Left kidney (tissue), 2 donors: ENCODE results near the gene DOK3. TPM values are rescaled to one million over a fixed set of nuclear protein-coding genes. Genes with fewer than 3 reads are reported as not detected.
A peak's percentile ranks its signal among the peaks of the same experiment; 100 is the strongest.
"Not testable (repeated sequence)": the region's sequence is repeated elsewhere in the genome, so short reads cannot be mapped to it uniquely, and the experiment has no call there.

Experiments
- DNase-seq: peaks from one replicate; pipeline ENCODE4 v3.0.0-alpha.2; 2013
- polyA plus RNA-seq: library from polyadenylated mRNA; unstranded; fragments of 120-200 nt; gene quantifications from one replicate; pipeline ENCODE4 v1.2.1, GENCODE V29; 2013; ENCODE audit not compliant: insufficient read length

The DOK3 gene
- polyA plus RNA-seq, 1 donor: 5.3 TPM

DNA sequence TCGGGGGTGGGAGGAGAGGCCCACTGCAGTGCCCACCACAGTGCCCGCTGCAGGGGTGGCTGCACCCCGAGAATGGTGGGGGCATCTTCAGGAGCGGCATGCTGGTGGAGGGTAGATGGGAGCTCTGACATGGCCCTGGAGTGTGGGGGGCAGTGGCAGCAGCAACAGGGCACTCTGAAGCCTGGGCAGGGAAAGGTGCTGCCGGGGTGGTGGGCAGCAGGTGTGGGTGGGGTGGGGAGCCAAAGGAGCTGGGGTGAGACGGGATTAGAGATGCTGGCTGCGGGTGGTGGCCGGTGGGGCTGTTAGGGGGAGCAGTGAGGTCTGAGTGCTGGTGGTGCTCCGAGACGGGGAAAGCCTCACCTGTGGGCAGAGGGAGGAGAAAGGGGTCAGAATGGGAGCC lies 26.8 kb upstream of the DOK3 start:
- no peak for DNase-seq

DNA sequence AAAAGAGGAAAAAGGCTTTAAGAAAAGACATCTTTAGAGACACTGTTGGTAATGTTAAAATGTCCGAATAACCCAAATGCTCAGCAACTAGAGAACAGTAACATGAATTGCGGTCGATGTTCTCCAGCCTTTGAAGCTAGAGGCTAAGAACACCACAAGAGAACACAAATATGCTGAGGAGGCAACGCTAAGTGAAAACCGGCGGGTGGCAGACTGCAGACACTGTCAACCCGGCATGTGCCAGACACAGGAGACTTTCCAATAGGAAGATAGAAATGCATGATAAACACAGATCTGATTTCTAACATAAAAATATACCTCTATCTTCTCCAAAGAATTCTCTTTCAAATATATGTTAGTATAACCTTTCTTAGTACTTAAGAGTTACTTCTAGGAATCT lies 25.5 kb upstream of the DOK3 start:
- no peak for DNase-seq

DNA sequence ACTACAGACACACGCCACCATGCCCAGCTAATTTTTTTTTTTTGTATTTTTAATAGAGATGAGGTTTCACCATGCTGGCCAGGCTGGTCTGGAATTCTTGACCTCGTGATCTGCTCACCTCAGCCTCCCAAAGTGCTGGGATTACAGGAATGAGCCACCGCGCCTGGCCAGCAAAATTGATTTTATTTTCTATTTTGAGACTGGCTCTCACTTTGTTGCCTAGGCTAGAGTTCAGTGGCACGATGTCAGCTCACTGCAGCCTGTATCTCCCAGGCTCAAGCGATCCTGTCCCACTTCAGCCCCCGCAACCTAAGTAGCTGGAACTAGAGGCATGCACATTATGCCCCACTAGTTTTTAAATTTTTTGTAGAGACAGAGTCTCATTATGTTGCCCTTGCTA lies 24.8 kb upstream of the DOK3 start:
- DNase-seq: not testable (repeated sequence)

DNA sequence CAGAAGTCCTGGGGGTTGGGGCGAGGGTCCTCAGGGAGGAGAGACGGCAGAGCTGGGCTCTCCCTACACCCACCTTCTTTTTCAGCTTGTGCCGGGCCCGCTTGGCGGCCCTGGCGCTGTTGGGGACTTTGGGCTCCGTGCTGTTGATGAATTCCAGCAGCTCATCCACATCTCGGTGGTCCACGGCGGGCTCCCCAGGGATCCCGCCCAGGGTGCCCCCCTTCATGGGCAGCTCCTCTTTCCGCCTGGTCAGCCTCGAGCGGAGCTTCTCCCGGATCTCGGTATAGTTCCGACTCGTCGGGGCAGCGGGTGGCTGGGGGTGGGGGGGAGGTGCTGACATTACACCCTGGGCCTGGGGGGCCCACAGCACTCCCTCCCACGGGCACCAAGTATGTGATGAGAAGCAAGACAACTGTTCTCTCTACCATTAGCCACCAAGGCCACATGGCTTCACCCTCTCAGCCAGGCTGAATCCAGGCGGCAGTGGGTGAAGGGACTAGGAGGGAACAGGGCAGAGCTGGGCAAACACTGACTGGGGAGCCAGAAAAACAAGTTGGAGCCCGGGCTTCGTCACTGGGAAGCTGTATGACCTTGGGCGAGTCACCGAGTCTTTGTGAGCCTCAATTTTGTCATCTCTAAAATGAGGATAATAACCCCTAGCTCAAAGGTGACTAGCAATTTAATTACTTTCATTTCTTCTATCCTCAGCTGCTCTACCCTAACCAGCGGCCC lies 21.7 kb upstream of the DOK3 start:
- DNase-seq: no peak

DNA sequence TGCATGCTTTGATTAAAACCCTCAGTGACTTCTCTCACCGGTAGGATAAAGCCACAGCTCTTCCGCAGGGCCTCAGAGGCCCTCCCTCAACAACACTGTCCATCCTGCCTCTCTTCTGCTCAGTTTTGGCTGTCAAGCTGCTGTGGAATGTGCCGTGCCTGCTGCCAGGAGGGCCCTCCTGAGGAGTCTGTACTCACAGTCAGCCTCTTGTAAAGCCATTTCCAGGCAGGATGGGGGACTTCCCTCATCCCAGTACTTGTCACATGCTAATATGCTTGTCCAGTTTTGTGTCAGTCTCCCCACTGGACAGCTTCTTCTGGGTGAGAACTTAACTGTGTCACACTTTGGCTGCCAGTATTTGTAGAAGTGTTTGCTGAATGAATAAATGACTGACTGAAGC lies 21.0 kb upstream of the DOK3 start:
- no peak for DNase-seq

DNA sequence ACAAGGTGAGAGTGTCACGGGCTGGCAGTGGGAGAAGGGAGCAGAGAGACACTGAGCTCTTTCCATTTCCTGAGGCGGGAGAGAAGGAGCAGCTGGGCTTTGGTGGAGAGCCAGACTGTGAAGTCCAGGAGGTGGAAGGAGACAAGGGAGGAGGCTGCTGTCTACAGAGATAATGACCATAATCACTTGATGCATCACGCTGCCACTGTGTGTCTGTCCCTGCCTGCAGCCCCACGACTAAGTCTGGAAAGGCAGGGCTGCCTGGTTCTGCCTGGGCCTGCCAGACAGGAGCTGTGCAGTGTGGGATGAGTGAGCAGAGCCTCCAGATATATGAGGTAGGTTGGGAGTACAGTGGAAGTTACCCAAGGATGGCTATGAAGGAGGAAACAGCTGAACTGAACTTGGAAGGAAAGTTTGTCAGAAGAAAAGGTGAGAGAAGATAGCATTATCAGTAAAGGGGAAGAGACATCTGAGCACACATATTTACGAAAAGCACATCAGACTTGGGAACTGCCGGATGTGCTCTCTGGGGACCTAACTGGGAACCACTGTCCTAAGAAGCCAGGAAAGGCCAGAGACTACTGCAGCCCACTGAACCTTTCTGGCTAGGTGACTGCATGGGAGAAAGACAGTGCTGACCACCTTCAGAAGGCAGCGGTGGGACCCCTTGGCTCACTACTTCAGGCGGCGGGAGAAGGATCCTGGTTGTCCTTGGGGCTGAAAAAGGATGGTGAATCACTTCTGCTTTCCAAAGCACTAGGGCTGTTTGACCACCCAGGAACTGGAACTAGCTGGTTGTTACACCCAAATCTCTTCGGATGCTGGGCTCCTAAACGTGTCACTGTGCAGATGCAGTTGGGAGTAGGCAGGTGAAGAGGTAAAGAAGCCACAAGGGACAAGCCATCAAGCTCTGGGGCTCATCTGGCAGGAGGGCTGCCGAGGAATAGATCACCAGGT lies 19.9 kb upstream of the DOK3 start:
- DNase-seq: no peak

DNA sequence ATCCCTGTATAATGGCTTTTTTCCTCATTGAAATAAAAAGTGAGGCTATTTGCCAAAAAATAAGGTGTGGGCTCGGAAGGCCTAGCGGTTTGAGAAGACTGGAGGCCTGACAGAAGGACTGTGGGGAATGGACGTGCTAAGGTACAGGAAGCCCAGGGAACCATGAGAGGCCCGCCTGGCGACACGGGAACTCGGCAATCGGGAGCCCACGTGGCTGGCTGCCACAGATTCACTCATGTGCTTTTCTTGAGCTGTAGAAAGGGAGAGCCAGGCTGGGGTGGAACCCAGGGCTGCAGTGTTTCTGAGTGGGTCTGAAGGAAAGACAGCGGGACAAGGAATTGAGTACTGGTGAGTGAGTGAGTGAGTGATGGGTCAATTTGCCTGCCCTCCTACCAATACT lies 19.0 kb upstream of the DOK3 start:
- no peak for DNase-seq

DNA sequence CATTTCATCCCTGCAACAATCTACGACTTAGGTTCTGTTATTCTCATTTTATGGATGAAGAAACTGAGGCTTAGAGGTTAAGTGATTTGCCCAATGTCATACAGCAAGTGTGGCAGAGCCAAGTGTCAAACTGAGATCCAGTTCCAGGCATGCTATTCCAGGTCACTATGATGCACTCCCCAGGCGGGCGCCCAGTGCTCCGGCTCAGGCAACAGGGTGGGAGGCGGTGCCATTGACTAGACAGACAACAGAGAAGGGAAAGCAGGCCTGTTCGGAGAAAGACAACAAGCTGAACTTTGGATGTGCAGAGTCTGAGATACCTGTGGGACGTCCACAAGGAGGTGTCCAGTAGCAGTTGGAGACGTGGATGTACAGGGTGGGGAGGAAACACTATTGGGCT lies 18.0 kb upstream of the DOK3 start:
- DNase-seq: no peak

DNA sequence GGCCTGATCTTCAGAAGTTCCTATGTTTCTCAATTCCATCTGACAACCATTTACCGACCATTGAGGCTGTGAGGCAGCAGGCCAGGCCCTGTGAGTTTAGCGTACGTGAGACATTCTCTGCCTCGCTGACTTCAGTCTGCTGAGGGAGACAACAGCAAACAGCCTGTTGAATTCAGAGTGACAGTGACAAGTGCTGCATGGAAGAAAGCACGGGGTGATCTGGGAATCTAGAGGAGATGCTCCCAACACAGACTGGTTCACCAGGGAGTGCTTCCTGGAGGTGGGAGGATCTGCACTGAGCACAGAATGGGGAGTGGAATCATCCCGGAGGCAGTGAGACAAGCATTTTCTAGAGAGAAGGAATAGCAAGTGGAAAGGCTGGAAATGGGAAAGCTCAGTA lies 17.2 kb upstream of the DOK3 start:
- DNase-seq: no peak

DNA sequence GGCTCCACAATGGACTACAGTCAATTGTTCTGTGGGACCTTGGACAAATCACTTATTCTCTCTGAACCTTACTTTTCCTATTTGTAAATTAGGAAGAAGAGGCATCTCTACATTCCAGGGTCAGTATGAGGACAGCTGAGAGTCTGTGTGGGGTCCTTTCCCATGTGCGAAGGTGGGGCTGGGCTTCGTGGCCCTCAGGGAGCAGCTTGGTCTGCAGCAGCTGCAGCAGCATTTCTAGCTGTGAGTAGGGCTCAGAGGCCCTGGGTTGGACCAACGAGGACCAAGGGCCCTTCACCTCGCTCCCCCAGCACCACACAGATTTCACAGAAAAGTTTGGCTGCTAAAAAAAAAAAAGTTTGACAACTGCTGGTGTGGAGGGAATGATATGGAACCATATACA lies 16.6 kb upstream of the DOK3 start:
- DNase-seq: no peak

DNA sequence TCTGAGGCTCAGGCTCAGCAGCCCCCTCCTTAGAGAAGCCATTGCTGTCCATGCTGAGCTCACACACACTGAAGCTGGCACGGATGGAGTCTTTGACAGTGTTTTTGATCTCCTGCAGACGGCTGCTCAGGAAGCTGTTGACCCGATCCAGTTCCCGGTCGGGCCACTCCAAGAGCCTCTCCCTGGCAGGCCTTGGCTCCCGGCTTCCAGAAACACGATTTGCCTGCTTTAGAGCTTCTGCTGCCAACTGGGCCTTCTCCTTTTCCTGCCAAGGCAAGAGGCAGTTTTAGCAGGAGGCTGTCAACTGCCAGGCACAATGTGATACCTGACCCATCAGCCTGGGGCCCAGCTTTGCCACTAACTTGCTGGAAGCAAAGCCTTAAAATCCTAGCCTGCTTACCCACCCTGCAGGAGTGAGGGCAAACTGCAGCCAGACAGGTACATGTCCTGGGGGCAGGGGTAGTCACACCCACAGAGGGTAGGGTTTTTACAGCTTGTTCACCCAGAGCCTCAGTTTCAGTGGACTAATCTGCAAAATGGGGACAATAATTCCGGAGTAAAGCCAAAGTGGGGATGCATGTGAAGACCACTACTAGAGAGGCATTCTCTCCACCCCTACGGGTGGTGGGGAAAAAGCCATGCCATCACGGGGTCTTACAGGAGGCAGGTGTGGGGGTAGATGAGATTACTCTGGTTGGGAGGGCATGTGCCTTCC lies 15.5 kb upstream of the DOK3 start:
- no peak for DNase-seq

DNA sequence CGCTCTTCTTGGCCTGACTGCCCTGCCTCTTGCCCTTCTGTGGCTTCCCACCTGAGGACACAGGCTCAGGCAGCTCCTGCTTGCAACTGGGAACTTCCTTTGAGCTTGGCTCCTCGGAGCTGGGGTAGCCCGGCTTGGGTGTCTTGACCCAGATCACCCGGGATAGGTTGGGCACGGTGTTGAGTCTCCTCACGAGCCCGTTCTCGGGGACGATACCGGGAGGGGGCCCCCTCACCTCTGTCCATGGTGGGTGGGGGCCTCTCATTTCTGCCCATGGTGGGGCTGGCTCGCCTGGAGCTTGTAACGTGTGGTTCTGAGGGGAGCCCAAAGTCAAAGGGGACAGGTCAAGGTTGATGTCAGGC lies 14.9 kb upstream of the DOK3 start:
- DNase-seq: no peak

DNA sequence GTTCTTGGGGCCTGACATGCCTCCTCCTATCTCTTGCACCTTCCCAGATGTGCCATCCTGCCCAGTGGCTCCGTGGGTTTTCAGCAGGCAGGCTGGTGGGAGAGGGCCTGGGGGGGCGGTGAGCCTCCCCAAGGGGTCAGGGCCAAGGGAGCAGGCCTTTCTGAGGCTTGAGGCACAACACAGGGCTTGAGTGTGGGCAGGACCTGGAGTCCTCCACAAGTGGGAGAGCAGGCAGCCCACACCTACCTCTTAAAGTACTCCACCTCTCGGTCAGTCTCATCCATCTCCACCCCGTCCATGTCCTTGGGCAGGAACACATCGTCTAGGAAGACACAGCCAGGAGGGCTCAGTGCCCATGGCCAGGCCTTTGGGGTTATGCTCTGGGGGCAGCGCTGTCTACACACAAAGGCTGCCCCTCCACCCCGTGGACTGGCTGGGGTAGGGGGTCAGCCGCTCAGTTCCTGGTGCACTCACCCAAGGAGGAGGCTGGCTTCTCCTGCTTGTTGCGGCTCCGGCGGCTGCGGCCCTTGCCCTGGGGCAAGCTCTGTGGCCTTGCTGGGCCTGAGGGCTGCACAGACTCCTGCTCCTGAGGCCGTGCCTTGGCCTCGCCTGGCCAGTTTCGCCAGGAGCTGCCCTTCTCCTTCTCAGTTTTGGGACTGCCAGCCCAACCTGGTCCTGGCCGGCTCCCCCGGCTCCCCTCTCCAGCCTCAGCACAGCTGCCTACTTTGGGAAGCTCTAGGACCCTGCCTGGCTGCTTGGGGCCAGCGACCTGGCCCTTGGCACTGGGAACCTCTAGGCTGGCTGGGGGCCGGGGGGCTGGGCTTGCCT lies 14.3 kb upstream of the DOK3 start:
- DNase-seq: no peak

DNA sequence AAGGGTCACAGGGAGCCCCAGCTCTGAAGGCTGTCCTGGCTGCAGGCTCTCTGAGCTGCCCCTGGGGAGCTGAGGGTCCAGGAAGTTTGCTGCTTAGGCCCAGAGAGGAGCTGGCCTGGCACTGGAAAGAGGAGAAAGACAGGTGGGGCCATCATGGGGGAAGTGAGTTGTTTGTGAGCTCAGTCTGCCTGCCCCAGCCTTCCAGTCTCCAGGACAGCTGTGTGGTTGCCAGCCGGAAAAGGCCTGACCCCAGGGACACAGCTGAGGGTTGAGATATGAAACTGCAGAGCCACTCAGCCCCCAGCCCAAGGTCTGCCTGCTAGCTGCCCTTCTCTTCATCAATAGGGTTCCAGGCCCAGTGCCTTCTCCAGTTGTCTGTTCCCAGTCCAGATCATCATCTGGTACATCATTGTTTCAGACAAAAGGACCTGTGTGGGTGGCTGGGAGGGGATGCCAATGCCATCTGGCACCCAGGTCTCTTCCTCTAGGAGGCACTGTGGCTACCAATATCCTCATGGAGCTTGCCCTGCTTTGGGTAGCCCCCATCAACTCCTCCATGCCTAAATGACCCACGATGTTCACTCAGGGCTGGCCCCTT lies 11.4 kb upstream of the DOK3 start:
- DNase-seq: no peak

DNA sequence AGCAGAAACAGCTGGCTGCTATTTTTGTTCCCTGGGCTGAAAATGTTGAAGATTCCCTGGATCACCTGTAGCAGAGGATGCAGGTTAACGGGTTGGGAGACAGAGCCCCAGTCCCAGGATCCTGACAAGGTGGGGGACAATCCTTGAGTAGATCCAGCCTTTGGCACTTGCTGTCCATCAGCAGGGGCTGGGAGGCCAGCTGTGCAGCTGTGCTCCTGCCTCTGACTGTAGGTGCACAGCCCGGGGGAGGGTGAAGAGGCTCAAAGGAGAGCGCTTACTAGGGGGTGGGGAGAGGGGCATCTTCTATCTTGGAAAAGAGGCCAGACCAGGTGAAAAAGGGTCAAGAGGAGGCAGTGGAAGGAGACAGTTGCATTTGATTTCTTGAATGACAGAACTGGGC lies 10.6 kb upstream of the DOK3 start:
- no peak for DNase-seq

DNA sequence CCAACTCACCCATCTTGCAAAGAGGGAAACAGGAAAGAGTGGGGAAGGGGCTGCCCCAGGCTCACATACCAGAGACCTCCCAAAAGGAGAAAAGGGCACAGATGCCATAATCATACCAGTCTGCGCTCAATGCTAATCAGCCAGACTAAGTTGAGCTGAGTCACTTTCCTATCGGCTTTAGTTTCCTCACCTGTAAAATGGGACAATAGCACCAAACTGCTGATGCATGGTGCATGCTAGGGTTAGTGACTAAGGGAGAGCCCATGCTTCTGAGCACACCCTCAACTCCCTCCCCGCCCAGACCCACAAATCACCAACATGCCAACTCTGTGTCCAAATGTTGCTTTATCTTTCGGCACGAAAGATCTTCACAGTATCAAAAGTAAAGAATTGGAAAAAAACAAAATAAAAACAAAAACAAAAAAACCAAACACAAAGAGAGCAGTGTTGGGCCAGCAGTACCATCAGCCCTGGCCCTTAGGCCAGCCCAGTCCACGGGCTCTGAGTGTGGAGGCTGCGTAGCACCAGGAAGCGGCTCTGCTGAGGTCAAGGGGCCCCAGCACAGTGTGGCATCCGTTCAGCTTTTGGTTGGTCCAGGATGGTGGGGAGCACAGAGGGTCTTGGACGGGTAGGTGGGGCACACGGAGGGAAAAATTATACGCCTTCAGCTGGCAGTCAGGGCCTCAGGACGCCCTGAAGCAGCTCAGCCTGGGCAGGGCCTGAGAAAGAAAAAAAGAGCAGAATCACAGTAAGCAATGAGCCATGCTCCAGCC lies 10.0 kb upstream of the DOK3 start:
- DNase-seq: no peak

DNA sequence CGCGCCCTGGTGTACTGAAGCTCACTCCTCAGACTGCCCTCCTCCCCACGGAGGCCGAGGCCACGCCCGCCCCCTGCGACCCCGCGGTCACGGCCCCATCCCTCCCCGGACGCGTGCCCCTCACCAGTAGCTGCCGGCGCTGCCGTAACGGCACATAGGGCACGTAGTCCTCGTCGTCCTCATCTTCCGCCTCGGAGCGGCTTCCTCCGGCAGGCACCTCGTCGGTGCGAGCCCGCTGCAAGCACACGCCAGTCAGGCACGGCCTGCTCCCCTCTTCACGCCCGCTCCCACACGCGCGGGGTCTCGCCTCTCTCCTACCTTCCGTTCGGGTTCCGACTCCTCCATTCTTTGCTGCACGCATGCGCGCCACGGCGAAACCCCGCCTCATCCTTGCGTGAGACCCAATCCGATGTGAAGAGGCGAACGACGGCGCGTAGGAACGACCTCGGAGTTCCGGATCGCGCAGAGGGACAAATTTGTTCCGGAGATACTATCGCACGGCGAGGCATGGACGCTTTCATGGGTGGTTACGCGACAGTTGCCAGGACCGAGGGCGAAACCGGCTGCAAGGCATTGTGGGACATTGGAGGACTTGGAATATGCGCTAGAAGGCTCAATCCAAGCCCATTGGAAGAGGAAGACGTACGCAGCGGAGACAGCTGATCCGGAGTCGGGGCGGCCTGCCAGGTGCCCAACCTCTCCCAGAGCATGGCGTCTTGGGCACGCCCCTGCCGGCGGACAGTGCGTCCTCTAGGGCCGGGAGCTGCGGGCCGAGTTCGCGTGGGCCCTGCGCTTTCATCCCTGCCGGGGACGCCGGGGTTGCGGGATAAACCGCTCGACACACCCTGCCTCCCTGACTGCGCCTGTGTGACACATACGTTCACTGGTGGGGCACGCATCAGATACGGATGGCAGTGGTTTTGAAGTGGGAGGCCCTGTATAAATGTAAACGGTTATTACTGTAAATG lies 7.3 kb upstream of the DOK3 start, which contains the start of gene DDX41:
Gene DDX41, minus strand, starts transcription at position 361 of the 968 bp plus-strand sequence. Its CDS starts 16 bp downstream, at position 345.
- peak; percentile 97 for DNase-seq

DNA sequence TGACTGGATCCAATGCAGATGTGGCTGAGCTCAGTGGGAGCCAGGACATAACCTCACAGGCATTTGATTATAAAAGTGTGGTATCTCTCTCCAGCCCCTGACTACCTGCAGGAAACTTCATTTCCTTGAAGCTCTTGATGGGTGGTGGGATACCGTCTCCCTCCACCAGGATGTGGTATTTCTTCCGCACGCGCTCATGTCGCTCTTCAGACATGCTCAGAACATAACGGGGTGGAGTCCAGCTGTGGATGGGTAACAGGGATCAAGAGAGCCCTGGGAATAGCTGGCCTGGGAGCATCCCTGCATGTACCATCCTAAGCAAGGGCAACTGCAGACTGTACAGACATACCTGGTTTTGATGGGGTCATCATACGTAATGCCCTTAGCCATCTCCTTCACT lies 6.0 kb upstream of the DOK3 start:
- no peak for DNase-seq

DNA sequence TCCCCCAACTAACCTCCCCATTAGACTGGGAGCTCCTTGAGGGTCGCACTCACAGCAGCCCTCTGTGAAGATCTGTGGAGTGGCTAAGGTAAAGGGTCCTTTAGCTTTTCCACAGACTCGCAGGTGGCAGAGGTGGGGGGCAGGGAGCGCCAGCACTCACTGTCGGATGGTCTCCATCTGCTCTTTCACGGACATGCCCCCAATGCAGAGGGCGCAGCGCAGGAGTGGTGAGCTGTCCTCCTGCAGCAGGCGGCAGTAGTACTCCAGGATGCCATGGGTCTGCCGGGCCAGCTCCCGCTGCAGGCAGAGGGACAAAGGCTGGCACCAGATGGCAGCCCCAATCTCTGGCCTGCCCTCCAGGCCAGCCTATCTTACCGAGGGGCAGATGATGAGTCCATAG lies 4.9 kb upstream of the DOK3 start:
- no peak for DNase-seq
